SK-N-MC (cell line): ENCODE data around the gene SZT2.

Source experiments
- EZH2 ChIP-seq: fragments of 200-600 bp; sonication (generic); IDR thresholded peaks from one replicate; pipeline ENCODE4 v1.6.1; 2017; ENCODE audit warnings: antibody characterized with exemption
- FOXP2 ChIP-seq: optimal IDR thresholded peaks from 2 replicates; pipeline ENCODE3; 2011; ENCODE audit warnings: mild to moderate bottlenecking, moderate library complexity; ENCODE audit not compliant: insufficient read depth; ENCODE audit errors: extremely low read length, control extremely low read depth
- POLR2AphosphoS5 ChIP-seq: IDR thresholded peaks from 2 replicates; pipeline ENCODE4 v1.6.1; 2012; ENCODE audit warnings: mild to moderate bottlenecking, low read depth, low read length, borderline replicate concordance

DNA sequence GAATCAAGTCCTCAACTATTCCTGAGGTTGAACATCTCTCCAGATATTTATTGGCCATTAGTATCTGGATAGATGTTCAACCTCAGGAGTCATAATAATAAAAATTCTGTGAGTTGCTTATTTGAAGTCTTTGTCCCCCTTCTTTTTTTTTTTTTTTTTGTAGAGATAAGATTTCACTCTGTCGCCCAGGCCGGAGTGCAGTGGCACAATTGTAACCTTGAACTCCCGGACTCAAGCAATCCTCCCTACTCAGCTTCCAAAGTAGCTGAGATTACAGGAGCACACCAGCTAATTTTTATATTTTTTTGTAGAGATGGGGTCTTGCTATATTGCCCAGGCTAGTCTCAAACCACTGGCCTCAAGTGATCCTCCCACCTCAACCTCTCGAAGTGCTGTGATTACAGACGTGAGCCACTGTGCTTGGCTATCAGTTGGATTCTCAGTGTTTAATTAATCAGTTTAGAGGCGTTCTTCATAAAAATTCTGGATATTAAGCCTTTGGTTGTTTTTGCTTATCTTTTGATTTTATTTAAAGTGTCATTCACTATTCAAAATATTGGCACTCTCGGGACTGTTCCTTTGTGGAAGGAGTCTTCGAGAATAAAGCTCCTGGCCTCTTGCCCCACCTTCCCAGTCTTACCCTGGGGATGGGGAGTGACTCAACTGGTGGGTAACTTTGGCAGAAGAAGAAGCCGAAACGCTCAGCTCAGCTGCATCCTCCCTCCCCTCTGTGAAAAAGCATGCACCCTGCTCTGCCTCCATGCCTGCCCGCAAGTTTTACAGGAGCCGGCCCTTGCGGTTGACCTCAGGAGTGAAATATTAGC, 75.2 kb downstream of the SZT2 start:
- TF ChIP-seq POLR2AphosphoS5: no peak
- no peak for TF ChIP-seq EZH2
- no peak for TF ChIP-seq FOXP2
